ENCODE measurements around the gene C1orf35. TPM values are rescaled to one million over a fixed set of nuclear protein-coding genes. Genes with fewer than 3 reads are reported as not detected.

Gene C1orf35
- total and polyA plus RNA-seq, 2 donors (not counting 1 experiment from before 2014, with no cell fraction given) = 4.8 to 7.6 TPM

- Histone ChIP-seq H2AFZ (ENCODE audit: low read length) (peak overlapping the region; percentile 80), H3K9ac (ENCODE audit: insufficient read depth, low read length) (peak overlapping the region; percentile 87), H3K27me3 (ENCODE audit: control insufficient read depth, insufficient read depth, low read length) (no peaks in the 10 kb centered on the region), H3K79me2 (ENCODE audit: control insufficient read depth, insufficient read depth, low read length) (peaks cover 13% of the 10 kb centered on the region), H3K27ac (ENCODE audit: insufficient read depth, low read length) (peak overlapping the region; percentile 79), H3K9me3 (ENCODE audit: control insufficient read depth, insufficient read depth, low read depth, low read length) (no peaks in the 10 kb centered on the region), H4K20me1 (ENCODE audit: control insufficient read depth, extremely low read depth, insufficient read depth, low read length) (no peaks in the 10 kb centered on the region), H3K4me3 (replicated peaks in 1 of 4; ENCODE audit: control extremely low read depth in 1 of 4, insufficient read depth in 1 of 4, low read depth in 3 of 4, low read length in 4 of 4) (peak overlapping the region; percentile 68 to 98 (median 81)), H3K36me3 (ENCODE audit: control insufficient read depth, insufficient read depth, low read length) (peaks cover 9% of the 10 kb centered on the region), H3K4me2 (ENCODE audit: extremely low read depth, insufficient read depth, low read length) (peak overlapping the region; percentile 91), H3K4me1 (ENCODE audit: control insufficient read depth, extremely low read depth, insufficient read depth, low read length) (no peaks in the 10 kb centered on the region)
- TF ChIP-seq CTCF (conservative IDR thresholded peaks at IDR 0.05 in 1 of 2, IDR thresholded peaks at IDR 0.05 in 1 of 2; ENCODE audit: low read depth in 1 of 2, low read length in 2 of 2) = no peak
- no peak for TF ChIP-seq EZH2 (IDR thresholded peaks at IDR 0.05; ENCODE audit: low read length, missing control alignments)
- DNase-seq (ENCODE audit: low read depth in 2 of 2) = no peak
These were observed 5.6 kb upstream of the C1orf35 start for GRCh38 chr1:228108742-228109072.

GRCh38 chr1:228108055-228108690 lies 5.0 kb upstream of the C1orf35 start:
- Histone ChIP-seq H3K27ac (ENCODE audit: insufficient read depth, low read length) (peak overlapping the region; percentile 79), H4K20me1 (ENCODE audit: control insufficient read depth, extremely low read depth, insufficient read depth, low read length) (no peaks in the 10 kb centered on the region), H3K9me3 (ENCODE audit: control insufficient read depth, insufficient read depth, low read depth, low read length) (no peaks in the 10 kb centered on the region), H2AFZ (ENCODE audit: low read length) (no peak overlapping the region), H3K36me3 (ENCODE audit: control insufficient read depth, insufficient read depth, low read length) (peaks cover 9% of the 10 kb centered on the region), H3K9ac (ENCODE audit: insufficient read depth, low read length) (no peak overlapping the region), H3K79me2 (ENCODE audit: control insufficient read depth, insufficient read depth, low read length) (peaks cover 13% of the 10 kb centered on the region), H3K4me2 (ENCODE audit: extremely low read depth, insufficient read depth, low read length) (peak overlapping the region; percentile 91), H3K4me1 (ENCODE audit: control insufficient read depth, extremely low read depth, insufficient read depth, low read length) (no peaks in the 10 kb centered on the region), H3K4me3 (replicated peaks in 1 of 4; ENCODE audit: control extremely low read depth in 1 of 4, insufficient read depth in 1 of 4, low read depth in 3 of 4, low read length in 4 of 4) (peak overlapping the region; percentile 68 to 98 (median 81)), H3K27me3 (ENCODE audit: control insufficient read depth, insufficient read depth, low read length) (no peaks in the 10 kb centered on the region)
- no peak for DNase-seq (ENCODE audit: low read depth in 2 of 2)
- no peak for TF ChIP-seq CTCF (conservative IDR thresholded peaks at IDR 0.05 in 1 of 2, IDR thresholded peaks at IDR 0.05 in 1 of 2; ENCODE audit: low read depth in 1 of 2, low read length in 2 of 2)
- no peak for TF ChIP-seq EZH2 (IDR thresholded peaks at IDR 0.05; ENCODE audit: low read length, missing control alignments)

GRCh38 chr1:228107636-228108035 lies 4.5 kb upstream of the C1orf35 start:
- no peak for DNase-seq (ENCODE audit: low read depth in 2 of 2)
- H3K4me2 ChIP-seq (ENCODE audit: extremely low read depth, insufficient read depth, low read length) = no peak overlapping the region

More at GRCh38 chr1:228107636-228108035, 4.5 kb upstream of the C1orf35 start:
- Histone ChIP-seq H3K4me1 (ENCODE audit: control insufficient read depth, extremely low read depth, insufficient read depth, low read length) (no peaks in the 10 kb centered on the region), H3K27ac (ENCODE audit: insufficient read depth, low read length) (no peak overlapping the region), H3K79me2 (ENCODE audit: control insufficient read depth, insufficient read depth, low read length) (peaks cover 13% of the 10 kb centered on the region), H3K27me3 (ENCODE audit: control insufficient read depth, insufficient read depth, low read length) (no peaks in the 10 kb centered on the region), H3K36me3 (ENCODE audit: control insufficient read depth, insufficient read depth, low read length) (peaks cover 9% of the 10 kb centered on the region), H3K9me3 (ENCODE audit: control insufficient read depth, insufficient read depth, low read depth, low read length) (no peaks in the 10 kb centered on the region), H2AFZ (ENCODE audit: low read length) (no peak overlapping the region), H3K4me3 (replicated peaks in 1 of 4; ENCODE audit: control extremely low read depth in 1 of 4, insufficient read depth in 1 of 4, low read depth in 3 of 4, low read length in 4 of 4) (no peak overlapping the region), H4K20me1 (ENCODE audit: control insufficient read depth, extremely low read depth, insufficient read depth, low read length) (no peaks in the 10 kb centered on the region), H3K9ac (ENCODE audit: insufficient read depth, low read length) (no peak overlapping the region)
- TF ChIP-seq CTCF (conservative IDR thresholded peaks at IDR 0.05 in 1 of 2, IDR thresholded peaks at IDR 0.05 in 1 of 2; ENCODE audit: low read depth in 1 of 2, low read length in 2 of 2) = no peak
- no peak for TF ChIP-seq EZH2 (IDR thresholded peaks at IDR 0.05; ENCODE audit: low read length, missing control alignments)
